Heart right ventricle (tissue), 16 donors: ENCODE measurements around the gene CHTOP. TPM values are rescaled to one million over a fixed set of nuclear protein-coding genes. Genes with fewer than 3 reads are reported as not detected.

Experiments used
- ATAC-seq, 8 donors: fragments of 200-7000 bp; cut with Tn5 transposase; one replicate each; pipeline ENCODE4 v1.9.1; 2020; ENCODE audit warnings: mild to moderate bottlenecking in 8 of 8, moderate library complexity in 8 of 8, moderate number of reproducible peaks in 1 of 8
- DNase-seq, 2 donors: peaks; one replicate each; pipeline ENCODE4 v3.0.0-alpha.2; 2020
- H3K27ac ChIP-seq, 10 donors: fragments of 200-600 bp; sonication (generic) in 2 of 10; one replicate each; pipeline versions ENCODE4 v1.5.0 to v1.8.0; 2020 to 2022; ENCODE audit warnings: mild to moderate bottlenecking in 3 of 10
- H3K27me3 ChIP-seq, 7 donors: fragments of 200-600 bp; one replicate each; pipeline ENCODE4 v1.8.0; 2021 to 2022; ENCODE audit warnings: mild to moderate bottlenecking in 2 of 7
- H3K36me3 ChIP-seq, 9 donors: fragments of 200-600 bp; sonication (generic) in 1 of 9; one replicate each; pipeline versions ENCODE4 v1.5.0 to v1.8.0; 2020 to 2022; ENCODE audit warnings: mild to moderate bottlenecking in 2 of 9
- H3K4me1 ChIP-seq, 9 donors: fragments of 200-600 bp; sonication (generic) in 1 of 9; one replicate each; pipeline versions ENCODE4 v1.5.0 to v1.8.0; 2020 to 2022; ENCODE audit warnings: mild to moderate bottlenecking in 4 of 9
- H3K4me3 ChIP-seq, 10 donors: fragments of 200-600 bp; sonication (generic) in 2 of 10; one replicate each; pipeline versions ENCODE4 v1.5.0 to v1.8.0; 2020 to 2022; ENCODE audit warnings: mild to moderate bottlenecking in 7 of 10, moderate library complexity in 2 of 10
- H3K9me3 ChIP-seq, 11 donors: fragments of 200-600 bp in 10 of 11; sonication (generic) in 2 of 11; one replicate each; pipeline versions ENCODE4 v1.5.0 to v1.8.0; 2013 to 2022; ENCODE audit warnings: mild to moderate bottlenecking in 2 of 11, control low read depth in 1 of 11, moderate library complexity in 1 of 11
- WGBS, 2 donors: extraction: QIAGEN DNeasy Blood & Tissue Kit; methylation state at CpG; one replicate each; pipeline ENCODE4 v1.1.7; 2013; ENCODE audit warnings: inconsistent platforms in 1 of 2; 5-methylcytosine and 5-hydroxymethylcytosine counted together
- intact Hi-C, 10 donors: fragments of 100-400 bp; cut with DNase I; formaldehyde crosslinking; loops; one replicate each; pipeline versions ENCODE4 v1.11.1 to v1.14.2; 2022
- polyA plus RNA-seq, 2 donors: library from polyadenylated mRNA; stranded (reverse); fragments of 200-250 nt; gene quantifications; one replicate each; pipeline ENCODE4 v1.2.3, GENCODE V29; 2013
- total RNA-seq, 10 donors: library from RNA; stranded (reverse); fragmentation: NEBNext Ultra II Directional in 3 of 10; extraction: Animal tissue kit (Norgen Biotek cat#: 25700) in 3 of 10; gene quantifications; one replicate each; pipeline versions ENCODE4 v1.2.1 to v1.2.4, GENCODE V29; 2021 to 2023
- TF ChIP-seq, protein P1 (sequence below), 9 donors: fragments of 200-600 bp; sonication (generic) in 2 of 9; IDR thresholded peaks; one replicate each; pipeline versions ENCODE4 v1.5.0 to v1.8.0; 2021 to 2022; ENCODE audit warnings: antibody characterized with exemption in 9 of 9, mild to moderate bottlenecking in 5 of 9, moderate library complexity in 1 of 9
- donor health status: Arrhythmogenic right ventricular cardiomyopathy.
- donor health status: ischemic (EF 13 %, LVEDD 7.1; RV severe dilation, severe dysfunction).
- donor health status: healthy with polysubstance abuse.
- donor health status: DM: no; HTN: yes; CAD: no.
- donor health status: DM: no; HTN: no; CAD: no.
- donor health status: ischemic (EF 25% LVEDD 6.9; RV normal size, moderate dysfunction).
- donor health status: ischemic (EF 25% LVEDD 5.7; RV mildly dilated, moderate dysfunction).
- donor health status: healthy.
- donor health status: DM: yes; HTN: yes; CAD: no.
- donor health status: Ischemic cardiomyopathy.
- donor health status: ischemic (EF 35%, LVEDD 5.7; RV mildly dilated, moderate dysfunction).
- donor health status: nonischemic (EF 11% LVEDD 7.7; RV severe dilation, severe dysfunction).
- donor health status: DM: yes; HTN: yes; CAD: no.
- donor health status: PGD.
- donor health status: ischemic (EF 29% LVEDD 5.4; RV normal size, mild dysfunction).
- donor health status: nonischemic (EF 23%, LVEDD 6.1; RV moderate dilation, normal function).

Gene CHTOP
- total and polyA plus RNA-seq, 12 donors, result 61.6 to 95.5 (median 77.7) TPM

DNA sequence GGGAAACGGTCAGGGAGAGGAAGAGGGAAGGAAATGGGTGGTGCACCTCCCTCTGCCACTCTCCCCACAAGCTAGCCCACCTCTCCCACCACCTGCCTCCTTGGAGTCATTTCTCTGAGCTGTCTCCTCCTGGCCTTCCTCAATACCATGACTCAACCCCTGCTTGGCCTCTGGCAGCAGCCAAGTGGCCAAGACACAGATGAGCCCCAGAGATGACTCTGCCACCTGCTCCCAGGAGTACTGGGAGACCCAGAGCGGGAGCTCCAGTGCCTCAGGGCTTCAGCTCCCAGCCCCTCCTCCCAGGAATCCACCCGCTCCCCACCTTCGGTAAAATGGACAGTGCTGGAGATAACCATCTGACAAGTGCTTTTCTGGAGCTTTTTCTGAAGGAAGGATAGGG lies 23.5 kb upstream of the CHTOP start:
- Histone ChIP-seq H3K27ac (peak overlapping the region; percentile 83 to 99 (median 96)), H3K36me3 (peaks cover 0 to 26% (median 14%) of the 10 kb centered on the region in 9 donors), H3K4me1 (peaks cover 10 to 57% (median 35%) of the 10 kb centered on the region in 9 donors), H3K27me3 (no peaks in the 10 kb centered on the region), H3K9me3 (no peaks in the 10 kb centered on the region), H3K4me3 (peak overlapping the region in 2 of 10 donors; percentile 1 to 73)
- DNase-seq (no peak), ATAC-seq (no peak)
- intact Hi-C loops, result loop anchor here in 2 of 10 donors (5.0 to 10.0 kb wide), 2 partner anchors 76 to 78 kb away; partner anchors contain the start of gene S100A6 (in 1 of the 2)
- TF ChIP-seq, protein P1, sequence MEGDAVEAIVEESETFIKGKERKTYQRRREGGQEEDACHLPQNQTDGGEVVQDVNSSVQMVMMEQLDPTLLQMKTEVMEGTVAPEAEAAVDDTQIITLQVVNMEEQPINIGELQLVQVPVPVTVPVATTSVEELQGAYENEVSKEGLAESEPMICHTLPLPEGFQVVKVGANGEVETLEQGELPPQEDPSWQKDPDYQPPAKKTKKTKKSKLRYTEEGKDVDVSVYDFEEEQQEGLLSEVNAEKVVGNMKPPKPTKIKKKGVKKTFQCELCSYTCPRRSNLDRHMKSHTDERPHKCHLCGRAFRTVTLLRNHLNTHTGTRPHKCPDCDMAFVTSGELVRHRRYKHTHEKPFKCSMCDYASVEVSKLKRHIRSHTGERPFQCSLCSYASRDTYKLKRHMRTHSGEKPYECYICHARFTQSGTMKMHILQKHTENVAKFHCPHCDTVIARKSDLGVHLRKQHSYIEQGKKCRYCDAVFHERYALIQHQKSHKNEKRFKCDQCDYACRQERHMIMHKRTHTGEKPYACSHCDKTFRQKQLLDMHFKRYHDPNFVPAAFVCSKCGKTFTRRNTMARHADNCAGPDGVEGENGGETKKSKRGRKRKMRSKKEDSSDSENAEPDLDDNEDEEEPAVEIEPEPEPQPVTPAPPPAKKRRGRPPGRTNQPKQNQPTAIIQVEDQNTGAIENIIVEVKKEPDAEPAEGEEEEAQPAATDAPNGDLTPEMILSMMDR (IDR thresholded peaks at IDR 0.05), result no peak
- WGBS, 2 donors, result 49 to 67% methylated on average over 4 of the region's 4 CpGs

DNA sequence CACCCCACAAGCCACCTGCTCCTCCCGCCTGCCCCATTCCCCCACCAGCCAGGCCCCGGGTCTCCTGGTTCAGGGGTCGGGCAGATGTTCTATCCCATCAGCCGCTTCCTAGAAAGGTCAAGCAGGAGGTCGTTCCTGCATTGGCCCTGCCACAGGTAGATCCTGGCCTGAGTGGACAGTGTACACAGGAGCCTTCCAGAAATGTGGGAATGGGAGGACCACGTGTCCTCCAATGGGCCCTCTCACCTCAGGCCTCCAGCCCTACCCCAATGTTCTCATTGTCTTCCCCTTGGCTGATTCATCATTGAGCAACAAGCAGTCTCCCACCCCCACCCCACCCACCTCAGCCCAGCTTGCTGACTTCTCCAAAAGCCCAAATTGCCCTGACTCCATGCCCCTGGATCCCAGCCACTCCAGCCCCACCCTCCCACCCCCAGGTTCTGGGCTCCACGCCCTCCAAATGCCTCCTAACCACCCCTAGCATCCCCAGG lies 23.0 kb upstream of the CHTOP start:
- TF ChIP-seq, protein P1 (IDR thresholded peaks at IDR 0.05), result no peak
- Histone ChIP-seq H3K4me3 (peak overlapping the region in 1 of 10 donors; percentile 1), H3K4me1 (peaks cover 10 to 57% (median 35%) of the 10 kb centered on the region in 9 donors), H3K27ac (peak overlapping the region; percentile 83 to 99 (median 96)), H3K27me3 (no peaks in the 10 kb centered on the region), H3K9me3 (no peaks in the 10 kb centered on the region), H3K36me3 (peaks cover 0 to 21% (median 14%) of the 10 kb centered on the region in 9 donors)
- intact Hi-C loops, result loop anchor here in 2 of 10 donors (5.0 to 10.0 kb wide), 2 partner anchors 76 to 79 kb away; partner anchors contain the start of gene S100A6 (in 1 of the 2)
- DNase-seq (no peak), ATAC-seq (no peak)
- 88 to 90% methylated on average over 7 of the region's 7 CpGs for WGBS, 2 donors

DNA sequence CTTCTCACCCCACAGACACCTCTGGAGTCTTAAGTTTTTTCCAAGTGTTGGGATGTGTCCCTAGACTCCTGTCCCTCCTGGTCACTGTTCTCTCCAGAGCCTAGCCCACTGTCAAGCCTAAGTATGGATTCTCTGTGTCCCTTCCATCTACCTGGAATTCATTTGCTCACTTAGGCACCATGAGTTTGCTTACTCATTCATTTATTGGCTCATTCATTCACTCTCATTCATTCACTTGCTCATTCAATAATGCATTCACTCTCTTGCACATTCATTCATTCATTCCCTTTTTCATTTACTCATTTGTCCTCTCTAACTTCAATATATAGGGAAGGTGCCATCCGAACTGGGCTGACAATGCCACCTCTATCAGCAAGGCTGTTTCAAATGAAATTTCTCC lies 22.5 kb upstream of the CHTOP start:
- no peak for ATAC-seq
- Histone ChIP-seq H3K4me3 (peak overlapping the region in 4 of 10 donors; percentile 6 to 67 (median 62)), H3K9me3 (no peaks in the 10 kb centered on the region), H3K27me3 (no peaks in the 10 kb centered on the region), H3K36me3 (peaks cover 0 to 16% (median 14%) of the 10 kb centered on the region in 9 donors), H3K27ac (peak overlapping the region in 4 of 10 donors; percentile 95 to 99 (median 98)), H3K4me1 (peaks cover 10 to 61% (median 35%) of the 10 kb centered on the region in 9 donors)
- 86 to 90% methylated on average over 1 of the region's 1 CpG for WGBS, 2 donors
- TF ChIP-seq, protein P1 (IDR thresholded peaks at IDR 0.05), result no peak
- no peak for DNase-seq
- intact Hi-C loops, result loop anchor here in 2 of 10 donors (5.0 to 10.0 kb wide), 2 partner anchors 77 to 79 kb away; partner anchors contain the start of gene S100A6 (in 1 of the 2)

DNA sequence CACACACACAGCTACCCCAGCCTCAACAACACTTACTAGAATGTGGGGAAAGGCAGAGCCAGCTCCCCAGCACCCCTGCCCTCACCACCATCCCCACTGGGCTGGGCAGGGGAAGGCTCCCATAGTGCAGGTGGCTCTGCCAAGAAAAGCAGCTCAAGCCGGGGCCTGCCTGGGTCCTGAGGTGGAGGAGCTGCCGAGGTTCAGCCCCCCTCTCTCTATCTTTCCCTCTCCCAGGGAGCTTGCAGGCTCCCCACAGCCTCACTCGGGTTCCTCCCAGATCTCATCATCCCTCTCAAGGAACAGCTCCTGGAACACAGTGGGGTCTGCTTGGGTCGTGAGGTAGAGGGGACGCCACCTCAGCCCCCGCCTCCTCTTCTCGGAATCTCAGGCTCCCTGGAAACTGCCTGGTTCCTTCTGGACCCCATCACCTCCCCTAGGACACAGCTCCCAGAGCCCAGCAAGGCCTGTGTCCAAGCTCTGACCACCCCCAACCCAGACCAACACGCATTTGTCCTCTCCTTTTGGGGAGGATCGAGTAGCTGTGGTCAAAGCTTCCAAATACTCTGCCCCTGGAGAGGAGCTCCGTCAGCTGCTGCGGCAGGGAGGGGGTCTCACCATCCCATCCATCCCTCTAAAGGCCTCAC lies 21.6 kb upstream of the CHTOP start:
- Histone ChIP-seq H3K27me3 (no peaks in the 10 kb centered on the region), H3K36me3 (peaks cover 0 to 8% (median 6%) of the 10 kb centered on the region in 9 donors), H3K4me1 (peaks cover 10 to 66% (median 36%) of the 10 kb centered on the region in 9 donors), H3K4me3 (peak overlapping the region; percentile 30 to 67 (median 58)), H3K27ac (peak overlapping the region; percentile 41 to 91 (median 86)), H3K9me3 (no peaks in the 10 kb centered on the region)
- intact Hi-C loops, result loop anchor here in 2 of 10 donors (5.0 to 10.0 kb wide), 2 partner anchors 77 to 80 kb away; partner anchors contain the start of gene S100A6 (in 1 of the 2)
- WGBS, 2 donors, result 31 to 55% methylated on average over 11 of the region's 11 CpGs
- TF ChIP-seq, protein P1 (IDR thresholded peaks at IDR 0.05), result no peak
- DNase-seq (no peak), ATAC-seq (peak in 1 of 8 donors; percentile 12)
